Epithelial cell of esophagus (primary cell): ENCODE data around the gene CHD9.
A peak's percentile ranks its signal among the peaks of the same experiment; 100 is the strongest.
"Not testable (repeated sequence)": the region's sequence is repeated elsewhere in the genome, so short reads cannot be mapped to it uniquely, and the experiment has no call there.

Source experiments
- DNase-seq: peaks from one replicate; pipeline ENCODE4 v3.0.0; 2010; ENCODE audit warnings: low read depth
- H3K4me3 ChIP-seq: 2 replicates; pipeline ENCODE4 v1.5.1; 2011; ENCODE audit warnings: mild to moderate bottlenecking, low read length, control low read depth
- CTCF ChIP-seq: IDR thresholded peaks from 2 replicates; pipeline ENCODE4 v1.5.1; 2011; ENCODE audit warnings: low read depth, mild to moderate bottlenecking, low read length, control low read depth, inconsistent platforms; ENCODE audit not compliant: insufficient read depth; ENCODE audit errors: missing control alignments

Gene CHD9

GRCh38 chr16:53041320-53042051 is 13.3 kb upstream of the CHD9 start:
- TF ChIP-seq CTCF: no peak
- peak overlapping the region; percentile 15 for H3K4me3 ChIP-seq
- DNase-seq: peak; percentile 93

GRCh38 chr16:53042235-53042701 is 12.5 kb upstream of the CHD9 start:
- DNase-seq: no peak
- no peak overlapping the region for H3K4me3 ChIP-seq
- no peak for TF ChIP-seq CTCF

- no peak for TF ChIP-seq CTCF
- peak overlapping the region; percentile 7 for H3K4me3 ChIP-seq
- no peak for DNase-seq
Observed at GRCh38 chr16:53043428-53043831, 11.4 kb upstream of the CHD9 start.

- DNase-seq: no peak
- peak overlapping the region; percentile 7 for H3K4me3 ChIP-seq
- TF ChIP-seq CTCF: no peak
Observed at GRCh38 chr16:53043986-53044601, 10.7 kb upstream of the CHD9 start.

- no peak for DNase-seq
- no peak overlapping the region for H3K4me3 ChIP-seq
- no peak for TF ChIP-seq CTCF
Observed at GRCh38 chr16:53045341-53046220, 9.2 kb upstream of the CHD9 start.

GRCh38 chr16:53047515-53047914 is 7.3 kb upstream of the CHD9 start:
- not testable (repeated sequence) for H3K4me3 ChIP-seq, DNase-seq
